Measurements from ENCODE around the gene SSTR3. TPM values are rescaled to one million over a fixed set of nuclear protein-coding genes. Genes with fewer than 3 reads are reported as not detected.

Gene SSTR3
- total RNA-seq, 1 experiment from 2014 or later: 0.22 TPM

DNA sequence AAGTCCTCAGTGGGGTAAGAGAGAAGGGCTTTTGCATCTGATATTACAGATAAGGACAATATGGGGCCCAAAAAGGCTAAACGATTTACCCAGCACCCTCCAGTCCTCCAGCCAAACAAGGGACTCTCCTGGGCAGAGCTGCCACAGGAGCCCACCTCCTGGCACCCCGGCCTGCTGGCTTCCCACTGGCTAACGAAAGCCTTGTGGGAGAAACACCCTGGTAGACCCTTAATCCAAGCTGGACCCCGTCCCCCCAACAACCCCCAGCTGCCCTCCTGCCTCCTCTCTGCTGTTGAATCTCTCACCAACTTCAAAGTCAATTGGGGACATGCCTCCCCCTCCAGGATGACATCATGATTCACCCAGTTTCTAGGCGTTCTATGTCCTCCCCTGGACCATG lies 35.1 kb downstream of the SSTR3 start:
- ATAC-seq (no peak), DNase-seq (ENCODE audit: low spot score) (no peak)
- Mint-ChIP-seq H3K4me3 (no peak overlapping the region), H3K36me3 (no peaks in the 10 kb centered on the region), H3K27ac (no peak overlapping the region), H3K27me3 (ENCODE audit: low read depth) (no peaks in the 10 kb centered on the region; the same call in 1 of the 2 replicates), H3K9me3 (no peaks in the 10 kb centered on the region), H3K4me1 (peaks cover 30% of the 10 kb centered on the region)
- TF ChIP-seq GTF2I (CRISPR knock-in tag; conservative IDR thresholded peaks at IDR 0.05): no peak
- no peak for TF ChIP-seq TP53 (CRISPR knock-in tag; IDR thresholded peaks at IDR 0.05)
- no peak for TF ChIP-seq NFE2L1 (CRISPR knock-in tag; IDR thresholded peaks at IDR 0.05)
- no peak for TF ChIP-seq OVOL2 (CRISPR knock-in tag; IDR thresholded peaks at IDR 0.05; ENCODE audit: borderline replicate concordance)
- no peak for TF ChIP-seq ZNF416 (CRISPR knock-in tag; IDR thresholded peaks at IDR 0.05)
- no peak for TF ChIP-seq ZBTB21 (CRISPR knock-in tag; IDR thresholded peaks at IDR 0.05; ENCODE audit: borderline replicate concordance)
- TF ChIP-seq IRF2 (CRISPR knock-in tag; IDR thresholded peaks at IDR 0.05; ENCODE audit: borderline replicate concordance, low read depth): no peak
- TF ChIP-seq, protein P1, sequence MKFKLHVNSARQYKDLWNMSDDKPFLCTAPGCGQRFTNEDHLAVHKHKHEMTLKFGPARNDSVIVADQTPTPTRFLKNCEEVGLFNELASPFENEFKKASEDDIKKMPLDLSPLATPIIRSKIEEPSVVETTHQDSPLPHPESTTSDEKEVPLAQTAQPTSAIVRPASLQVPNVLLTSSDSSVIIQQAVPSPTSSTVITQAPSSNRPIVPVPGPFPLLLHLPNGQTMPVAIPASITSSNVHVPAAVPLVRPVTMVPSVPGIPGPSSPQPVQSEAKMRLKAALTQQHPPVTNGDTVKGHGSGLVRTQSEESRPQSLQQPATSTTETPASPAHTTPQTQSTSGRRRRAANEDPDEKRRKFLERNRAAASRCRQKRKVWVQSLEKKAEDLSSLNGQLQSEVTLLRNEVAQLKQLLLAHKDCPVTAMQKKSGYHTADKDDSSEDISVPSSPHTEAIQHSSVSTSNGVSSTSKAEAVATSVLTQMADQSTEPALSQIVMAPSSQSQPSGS (CRISPR knock-in tag; IDR thresholded peaks at IDR 0.05; ENCODE audit: borderline replicate concordance, low read depth): no peak
- TF ChIP-seq NFATC4 (CRISPR knock-in tag; IDR thresholded peaks at IDR 0.05): no peak
- TF ChIP-seq FOXP1 (CRISPR knock-in tag; IDR thresholded peaks at IDR 0.05; ENCODE audit: borderline replicate concordance): no peak
- TF ChIP-seq, protein P2, sequence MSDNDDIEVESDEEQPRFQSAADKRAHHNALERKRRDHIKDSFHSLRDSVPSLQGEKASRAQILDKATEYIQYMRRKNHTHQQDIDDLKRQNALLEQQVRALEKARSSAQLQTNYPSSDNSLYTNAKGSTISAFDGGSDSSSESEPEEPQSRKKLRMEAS (CRISPR knock-in tag; IDR thresholded peaks at IDR 0.05): no peak
- TF ChIP-seq CREM (CRISPR knock-in tag; IDR thresholded peaks at IDR 0.05): no peak
- TF ChIP-seq ZNF532 (CRISPR knock-in tag; IDR thresholded peaks at IDR 0.05; ENCODE audit: borderline replicate concordance): no peak
- no peak for TF ChIP-seq NFYB (CRISPR knock-in tag; conservative IDR thresholded peaks at IDR 0.05; ENCODE audit: low read depth)
- TF ChIP-seq ARID4B (CRISPR knock-in tag; IDR thresholded peaks at IDR 0.05; ENCODE audit: borderline replicate concordance): no peak
- no peak for TF ChIP-seq NR1H2 (CRISPR knock-in tag; IDR thresholded peaks at IDR 0.05)
- TF ChIP-seq, protein P3, sequence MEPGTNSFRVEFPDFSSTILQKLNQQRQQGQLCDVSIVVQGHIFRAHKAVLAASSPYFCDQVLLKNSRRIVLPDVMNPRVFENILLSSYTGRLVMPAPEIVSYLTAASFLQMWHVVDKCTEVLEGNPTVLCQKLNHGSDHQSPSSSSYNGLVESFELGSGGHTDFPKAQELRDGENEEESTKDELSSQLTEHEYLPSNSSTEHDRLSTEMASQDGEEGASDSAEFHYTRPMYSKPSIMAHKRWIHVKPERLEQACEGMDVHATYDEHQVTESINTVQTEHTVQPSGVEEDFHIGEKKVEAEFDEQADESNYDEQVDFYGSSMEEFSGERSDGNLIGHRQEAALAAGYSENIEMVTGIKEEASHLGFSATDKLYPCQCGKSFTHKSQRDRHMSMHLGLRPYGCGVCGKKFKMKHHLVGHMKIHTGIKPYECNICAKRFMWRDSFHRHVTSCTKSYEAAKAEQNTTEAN (CRISPR knock-in tag; IDR thresholded peaks at IDR 0.05): no peak
- no peak for TF ChIP-seq E2F4 (CRISPR knock-in tag; IDR thresholded peaks at IDR 0.05; ENCODE audit: borderline replicate concordance, low read depth)
- no peak for TF ChIP-seq TEAD4 (CRISPR knock-in tag; IDR thresholded peaks at IDR 0.05)
- no peak for TF ChIP-seq AFF4 (CRISPR knock-in tag; IDR thresholded peaks at IDR 0.05; ENCODE audit: borderline replicate concordance)
- ChIA-PET CTCF (interaction anchor here (1.2 to 2.4 kb wide), 2 partner anchors 11 to 22 kb away, joined by 6 to 10 read pairs; no protein-coding TSS in a partner anchor), POLR2A (no interaction called here)

Data from WTC11 (cell line).